HG03139 (cell line): ENCODE results near the gene MKRN2.
"Not testable (repeated sequence)": the region's sequence is repeated elsewhere in the genome, so short reads cannot be mapped to it uniquely, and the experiment has no call there.

Experiments
- ATAC-seq: cut with Tn5 transposase; IDR thresholded peaks from one replicate; pipeline ENCODE4 v1.9.1; 2021; ENCODE audit not compliant: unreplicated experiment

The MKRN2 gene

GRCh38 chr3:12629560-12629959, 72.7 kb downstream of the MKRN2 start:
- no peak for ATAC-seq

GRCh38 chr3:12630292-12630691, 73.4 kb downstream of the MKRN2 start:
- no peak for ATAC-seq

GRCh38 chr3:12630843-12631242, 74.0 kb downstream of the MKRN2 start:
- not testable (repeated sequence) for ATAC-seq

GRCh38 chr3:12632523-12632922, 75.6 kb downstream of the MKRN2 start:
- no peak for ATAC-seq

- no peak for ATAC-seq
Measured at GRCh38 chr3:12633108-12633507, 76.2 kb downstream of the MKRN2 start.
